ENCODE data around the gene ITGA11. TPM values are rescaled to one million over a fixed set of nuclear protein-coding genes. Genes with fewer than 3 reads are reported as not detected.

Gene ITGA11
- total and polyA plus RNA-seq, 2 of the 4 experiments (the other 2 are of a cell fraction): 4.1 to 6.6 TPM

DNA sequence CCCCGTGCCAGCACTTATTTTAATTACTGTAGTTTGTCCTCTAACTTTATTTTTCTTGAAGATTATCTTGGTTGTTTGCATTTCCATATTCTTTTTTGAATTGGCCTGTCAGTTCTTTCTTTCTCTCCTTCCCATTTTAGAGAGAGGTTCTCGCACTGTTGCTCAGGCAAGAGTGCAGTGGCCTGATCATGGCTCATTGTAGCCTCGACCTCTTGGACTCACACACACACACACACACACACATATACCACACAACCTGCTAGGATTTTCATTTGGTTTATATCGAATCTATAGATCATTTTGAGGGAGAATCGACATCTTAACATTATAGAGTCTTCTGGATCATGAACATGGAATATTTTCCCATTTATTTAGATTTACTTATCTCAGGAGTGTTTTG lies 145.7 kb downstream of the ITGA11 start:
- Histone ChIP-seq H2BK120ac (ENCODE audit: low read depth, low read length) (no peak overlapping the region), H3K23ac (ENCODE audit: low read depth, low read length) (no peak overlapping the region), H3K9me1 (ENCODE audit: insufficient read depth, low read length) (peaks cover 11% of the 10 kb centered on the region), H3K4me3 (ENCODE audit: insufficient read depth, low read depth, low read length) (no peak overlapping the region), H2AK5ac (ENCODE audit: low read depth, low read length) (no peak overlapping the region), H2AFZ (replicated peaks; ENCODE audit: low read length, poor library complexity) (no peak overlapping the region), H3K4me2 (ENCODE audit: low read depth, low read length) (no peak overlapping the region), H2BK15ac (ENCODE audit: low read depth, low read length) (no peak overlapping the region), H3K56ac (ENCODE audit: extremely low read depth, insufficient read depth, low read length) (no peak overlapping the region), H3K14ac (replicated peaks; ENCODE audit: low read depth, low read length) (no peak overlapping the region), H3K4me1 (ENCODE audit: control insufficient read depth, insufficient read depth, low read length) (peaks cover 9% of the 10 kb centered on the region), H2BK20ac (ENCODE audit: low read depth, low read length) (no peak overlapping the region), H4K20me1 (ENCODE audit: insufficient read depth, low read length) (peaks cover 86% of the 10 kb centered on the region), H3K36me3 (ENCODE audit: control insufficient read depth, insufficient read depth, low read length) (peaks cover 21% of the 10 kb centered on the region), H2BK5ac (ENCODE audit: low read depth, low read length, poor library complexity, severe bottlenecking) (peak overlapping the region; percentile 22), H3K79me1 (ENCODE audit: low read depth in 1 of 2, low read length in 2 of 2) (peaks cover 12 to 52% of the 10 kb centered on the region in 2 experiments), H4K5ac (ENCODE audit: low read depth, low read length) (no peak overlapping the region), H4K8ac (ENCODE audit: low read depth in 2 of 2, low read length in 2 of 2) (no peak overlapping the region), H3K9me3 (ENCODE audit: control insufficient read depth, insufficient read depth, low read length) (peaks cover 3% of the 10 kb centered on the region; the same call in 1 of the 2 replicates), H2AK9ac (replicated peaks; ENCODE audit: low read depth, low read length, poor library complexity) (no peak overlapping the region), H3K27ac (ENCODE audit: insufficient read depth, low read length) (no peak overlapping the region), H3K9ac (ENCODE audit: low read depth, low read length) (no peak overlapping the region), H3K18ac (ENCODE audit: low read depth, low read length) (no peak overlapping the region), H4K91ac (ENCODE audit: insufficient read depth, low read depth, low read length) (no peak overlapping the region), H3K4ac (ENCODE audit: low read depth, low read length) (no peak overlapping the region), H3K27me3 (ENCODE audit: control insufficient read depth, insufficient read depth, low read length) (no peaks in the 10 kb centered on the region)
- intact Hi-C loops (cut with micrococcal nuclease) (no loop called here), in situ Hi-C loops (cut with MboI; ENCODE audit: low sequenced_read_pairs) (no loop called here), dilution Hi-C loops (cut with HindIII; ENCODE audit: low sequenced_read_pairs, unreplicated experiment) (no loop called here)
- BruUV-seq (replicated peaks): no TSS peak
- ChIA-PET CTCF (no interaction called here), POLR2A (ENCODE audit: unreplicated experiment) (no interaction called here)
- TF ChIP-seq MAZ (IDR thresholded peaks at IDR 0.05; ENCODE audit: borderline replicate concordance, low read depth, low read length) (no peak), RFX5 (IDR thresholded peaks at IDR 0.05; ENCODE audit: low read depth, low read length) (no peak), RCOR1 (IDR thresholded peaks at IDR 0.05; ENCODE audit: insufficient replicate concordance, low read length) (no peak), CEBPB (IDR thresholded peaks at IDR 0.05; ENCODE audit: low read depth, low read length) (no peak), CHD1 (IDR thresholded peaks at IDR 0.05; ENCODE audit: low read depth, low read length) (no peak)
- TF ChIP-seq, protein P1, sequence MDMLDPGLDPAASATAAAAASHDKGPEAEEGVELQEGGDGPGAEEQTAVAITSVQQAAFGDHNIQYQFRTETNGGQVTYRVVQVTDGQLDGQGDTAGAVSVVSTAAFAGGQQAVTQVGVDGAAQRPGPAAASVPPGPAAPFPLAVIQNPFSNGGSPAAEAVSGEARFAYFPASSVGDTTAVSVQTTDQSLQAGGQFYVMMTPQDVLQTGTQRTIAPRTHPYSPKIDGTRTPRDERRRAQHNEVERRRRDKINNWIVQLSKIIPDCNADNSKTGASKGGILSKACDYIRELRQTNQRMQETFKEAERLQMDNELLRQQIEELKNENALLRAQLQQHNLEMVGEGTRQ (IDR thresholded peaks at IDR 0.05; ENCODE audit: low read depth, low read length): no peak
- ATAC-seq (ENCODE audit: low read depth) (no peak), DNase-seq (no peak)
- 100% methylated on average over 1 of the region's 5 CpGs; no CpG with 5 or more reads in 1 of the 2 experiments for WGBS, 2 experiments (ENCODE audit: extremely low coverage in 2 of 2, insufficient read length in 1 of 2)

Measured in IMR-90 (cell line).